ENCODE results near the gene AQP6. TPM values are rescaled to one million over a fixed set of nuclear protein-coding genes. Genes with fewer than 3 reads are reported as not detected.

AQP6 gene
- total RNA-seq, 4 donors from 2014 or later = 0.10 to 0.20 TPM; not detected in 2

- WGBS, 2 donors = 66 to 77% methylated on average over 14 to 32 of the region's 37 CpGs
- intact Hi-C loops (cut with DNase I; ENCODE audit: low total_unique reads) = no loop called here
- no peak overlapping the region for H3K4me3 ChIP-seq (ENCODE audit: low read depth, poor library complexity, severe bottlenecking)
- no peak for DNase-seq (ENCODE audit: low spot score in 2 of 2)
- TF ChIP-seq CTCF (IDR thresholded peaks at IDR 0.05) (no peak), POLR2A (IDR thresholded peaks at IDR 0.05) (no peak)
Measured at GRCh38 chr12:49961993-49962764, 10.6 kb upstream of the AQP6 start.

GRCh38 chr12:49962861-49963765, 9.6 kb upstream of the AQP6 start:
- no peak for DNase-seq (ENCODE audit: low spot score in 2 of 2)
- WGBS, 2 donors = 69 to 70% methylated on average over 19 to 21 of the region's 21 CpGs
- TF ChIP-seq CTCF (IDR thresholded peaks at IDR 0.05) = no peak
- TF ChIP-seq POLR2A (IDR thresholded peaks at IDR 0.05) = no peak
- intact Hi-C loops (cut with DNase I; ENCODE audit: low total_unique reads) = no loop called here
- H3K4me3 ChIP-seq (ENCODE audit: low read depth, poor library complexity, severe bottlenecking) = no peak overlapping the region

- intact Hi-C loops (cut with DNase I; ENCODE audit: low total_unique reads) = no loop called here
- H3K4me3 ChIP-seq (ENCODE audit: low read depth, poor library complexity, severe bottlenecking) = no peak overlapping the region
- DNase-seq (ENCODE audit: low spot score in 2 of 2) = no peak
- WGBS, 2 donors = 85 to 89% methylated on average over 16 of the region's 17 CpGs
- no peak for TF ChIP-seq POLR2A (IDR thresholded peaks at IDR 0.05)
- no peak for TF ChIP-seq CTCF (IDR thresholded peaks at IDR 0.05)
Measured at GRCh38 chr12:49963976-49964815, 8.6 kb upstream of the AQP6 start.

- TF ChIP-seq CTCF (IDR thresholded peaks at IDR 0.05) = no peak
- TF ChIP-seq POLR2A (IDR thresholded peaks at IDR 0.05) = no peak
- intact Hi-C loops (cut with DNase I; ENCODE audit: low total_unique reads) = no loop called here
- H3K4me3 ChIP-seq (ENCODE audit: low read depth, poor library complexity, severe bottlenecking) = no peak overlapping the region
- DNase-seq (ENCODE audit: low spot score in 2 of 2) = no peak
- 59 to 70% methylated on average over 13 of the region's 13 CpGs for WGBS, 2 donors
Measured at GRCh38 chr12:49964849-49965624, 7.7 kb upstream of the AQP6 start.

- no peak overlapping the region for H3K4me3 ChIP-seq (ENCODE audit: low read depth, poor library complexity, severe bottlenecking)
- no peak for DNase-seq (ENCODE audit: low spot score in 2 of 2)
- no peak for TF ChIP-seq POLR2A (IDR thresholded peaks at IDR 0.05)
- intact Hi-C loops (cut with DNase I; ENCODE audit: low total_unique reads) = no loop called here
- WGBS, 2 donors = 61 to 73% methylated on average over 6 of the region's 6 CpGs
Measured at GRCh38 chr12:49965836-49966235, 6.9 kb upstream of the AQP6 start.
